Hepatic stellate cell (primary cell): ENCODE data around the gene SESTD1.
"Not testable (repeated sequence)": the region's sequence is repeated elsewhere in the genome, so short reads cannot be mapped to it uniquely, and the experiment has no call there.

Experiments
- DNase-seq: peaks from one replicate; pipeline ENCODE4 v3.0.0; 2011; ENCODE audit warnings: low spot score

Gene SESTD1

DNA sequence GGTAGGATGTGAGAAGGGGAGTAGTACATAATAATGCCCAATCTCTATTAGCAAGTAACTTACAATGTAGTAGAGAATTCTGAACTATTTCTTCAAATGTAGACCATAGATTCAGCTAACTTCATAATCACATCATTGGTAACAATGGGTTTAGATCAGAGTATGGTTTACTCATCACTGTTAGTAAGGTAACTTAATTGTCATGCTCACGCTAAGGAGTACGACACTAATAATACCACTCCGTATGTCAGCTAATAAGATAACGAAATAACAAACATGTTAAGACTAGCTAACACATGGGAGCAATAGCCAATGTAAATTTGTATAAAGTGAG lies 158.3 kb downstream of the SESTD1 start:
- DNase-seq, result no peak

DNA sequence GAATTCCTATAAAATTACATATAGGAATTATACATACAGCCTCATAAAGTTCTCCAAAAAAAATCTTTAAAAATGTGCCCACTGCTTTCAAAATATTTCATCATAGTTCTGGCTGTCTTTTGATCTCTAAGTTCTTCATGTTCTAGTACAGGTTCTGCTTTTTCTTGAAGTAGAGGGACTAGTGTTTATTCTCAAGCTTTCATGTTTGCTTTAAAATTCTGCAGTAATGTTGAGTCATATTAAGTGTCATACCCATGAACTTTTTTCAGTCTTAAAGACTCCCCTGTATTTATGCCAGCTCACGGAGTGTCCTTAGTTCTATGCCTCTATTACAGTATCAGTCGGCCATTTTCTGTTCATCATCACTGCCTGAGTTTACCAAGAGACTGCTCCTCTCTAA lies 159.9 kb downstream of the SESTD1 start:
- DNase-seq, result no peak

DNA sequence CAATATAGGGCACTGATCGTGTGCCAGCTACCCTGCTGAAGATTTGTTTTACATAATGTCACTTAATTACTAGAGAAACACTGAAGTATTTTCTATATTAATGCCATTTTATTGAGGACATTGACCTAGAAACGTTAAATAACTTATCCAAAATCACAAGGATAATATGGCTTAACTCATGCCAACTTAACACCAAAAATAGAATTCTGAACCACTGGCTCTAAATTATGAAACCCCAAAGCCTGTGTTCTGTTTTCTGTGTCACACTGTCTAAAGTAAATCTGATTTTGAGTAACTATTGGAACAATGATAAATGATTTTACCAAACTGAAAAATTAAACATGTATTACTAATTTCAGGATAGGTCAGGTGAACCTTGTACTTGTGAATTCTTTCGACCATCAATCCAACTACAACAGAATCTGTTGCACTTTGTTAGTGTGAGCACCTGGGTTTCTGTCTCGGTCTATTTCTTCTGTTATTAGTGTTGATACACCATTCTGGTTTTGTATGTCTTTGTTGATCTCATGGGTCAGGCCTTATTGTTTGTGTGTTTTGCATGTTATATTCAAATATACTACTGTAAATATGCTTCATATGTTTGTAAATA lies 166.4 kb downstream of the SESTD1 start:
- no peak for DNase-seq

DNA sequence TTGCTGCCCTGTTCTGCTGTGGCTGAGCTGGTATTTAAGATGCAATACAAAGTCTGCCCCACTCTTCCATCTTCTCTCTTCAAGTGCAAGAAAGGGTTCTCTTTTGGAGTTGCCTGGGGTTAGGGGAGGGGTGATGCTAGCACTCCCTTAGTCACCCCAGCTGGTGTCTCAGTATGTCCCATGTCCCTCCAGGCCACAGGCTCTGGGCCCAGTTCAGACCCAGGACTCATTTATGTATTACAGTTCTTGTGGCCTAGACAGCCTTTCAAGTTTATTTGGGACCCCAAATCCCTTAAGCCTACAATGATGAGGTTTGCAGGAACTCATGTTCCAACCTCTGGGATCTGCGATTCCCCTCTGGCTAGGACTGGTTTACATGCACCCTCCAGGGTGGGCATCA lies 167.5 kb downstream of the SESTD1 start:
- DNase-seq, result no peak

DNA sequence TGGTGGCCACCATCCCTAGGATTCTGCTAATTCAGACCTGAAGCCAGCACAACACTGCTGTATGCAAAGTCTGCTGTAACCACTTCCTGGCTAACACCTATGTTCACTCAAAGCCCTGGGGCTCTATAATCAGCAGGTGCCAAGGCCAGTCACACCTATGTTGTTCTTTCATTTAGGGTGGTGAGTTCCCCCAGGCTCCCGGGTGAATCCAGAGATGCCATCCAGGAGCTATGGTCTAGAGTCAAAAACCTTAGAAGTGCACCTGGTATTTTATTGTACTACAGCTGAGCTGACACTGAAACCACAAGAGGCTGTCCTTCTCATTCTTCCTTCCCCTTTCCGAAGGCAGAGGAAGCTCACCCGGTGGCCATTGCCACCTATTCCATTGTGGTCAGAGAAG lies 168.5 kb downstream of the SESTD1 start:
- no peak for DNase-seq

DNA sequence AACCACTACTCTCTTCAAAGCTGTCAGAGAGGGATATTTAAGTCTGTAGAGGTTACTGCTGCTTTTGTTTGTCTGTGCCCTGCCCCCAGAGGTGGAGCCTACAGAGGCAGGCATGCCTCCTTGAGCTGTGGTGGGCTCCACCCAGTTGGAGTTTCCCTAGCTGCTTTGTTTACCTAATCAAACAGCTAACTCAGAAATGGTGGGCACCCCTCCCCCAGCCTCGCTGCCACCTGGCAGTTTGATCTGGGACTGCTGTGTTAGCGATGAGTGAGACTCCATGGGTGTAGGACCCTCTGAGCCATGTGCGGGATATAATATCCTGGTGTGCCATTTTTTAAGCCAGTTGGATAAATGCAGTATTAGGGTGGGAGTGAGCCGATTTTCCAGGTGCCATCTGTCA lies 171.7 kb downstream of the SESTD1 start:
- not testable (repeated sequence) for DNase-seq

DNA sequence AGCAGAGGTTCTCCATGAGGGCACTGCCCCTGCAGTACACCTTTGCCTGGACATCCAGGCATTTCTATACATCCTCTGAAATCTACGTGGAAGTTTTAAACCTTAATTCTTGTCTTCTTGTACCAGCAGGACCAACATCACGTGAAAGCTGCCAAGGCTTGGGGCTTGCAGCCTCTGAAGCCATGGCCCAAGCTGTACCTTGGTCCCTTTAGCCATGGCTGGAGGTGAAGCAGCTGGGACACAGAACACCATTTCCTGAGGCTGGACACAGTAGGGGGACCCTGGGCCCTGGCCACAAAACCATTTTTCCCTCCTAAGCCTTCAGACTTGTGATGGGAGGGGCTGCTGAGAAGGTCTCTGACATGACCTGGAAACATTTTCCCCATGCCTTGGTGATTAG lies 181.9 kb downstream of the SESTD1 start:
- no peak for DNase-seq

- DNase-seq, result no peak
These were observed 182.7 kb downstream of the SESTD1 start for GRCh38 chr2:179081954-179082353.

DNA sequence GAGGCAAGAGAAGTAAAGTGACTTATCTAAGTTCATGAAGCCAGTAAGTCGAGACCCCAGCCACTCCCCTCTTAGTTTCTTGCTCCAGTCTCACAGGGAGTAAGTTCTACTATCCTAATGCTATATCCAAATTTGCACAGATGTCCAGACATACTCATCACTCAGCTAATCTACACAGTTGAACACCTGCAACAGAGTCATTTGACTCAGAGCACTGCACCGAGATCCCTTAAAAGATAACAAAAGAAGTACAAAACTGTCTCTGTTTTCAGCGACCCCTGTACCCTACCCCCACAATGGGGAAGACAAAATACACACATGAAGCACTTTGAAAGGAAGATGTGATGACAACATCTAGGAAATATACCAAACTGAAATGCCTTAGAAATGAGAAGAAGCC lies 192.1 kb downstream of the SESTD1 start:
- DNase-seq, result no peak

GRCh38 chr2:179071810-179072355 lies 192.7 kb downstream of the SESTD1 start:
- DNase-seq, result no peak

DNA sequence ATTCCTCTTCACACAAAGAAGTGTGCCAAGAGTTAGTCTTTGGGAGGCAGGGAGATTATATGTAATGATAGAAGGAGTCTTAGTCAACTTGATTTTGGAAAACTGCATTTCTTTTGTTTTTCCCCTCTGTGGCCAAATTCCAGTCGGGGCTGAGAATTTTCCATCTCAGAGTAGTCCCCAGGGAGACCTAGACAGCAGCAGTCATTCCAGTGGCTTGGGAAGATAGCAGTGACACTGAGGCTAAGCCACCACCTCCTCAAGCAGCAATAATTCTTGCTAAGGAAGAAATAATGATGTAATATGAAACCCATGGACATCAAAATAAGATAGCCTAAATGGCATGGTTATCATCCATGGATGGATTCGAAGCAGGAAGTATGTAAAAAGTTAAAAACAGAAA lies 193.7 kb downstream of the SESTD1 start:
- no peak for DNase-seq

DNA sequence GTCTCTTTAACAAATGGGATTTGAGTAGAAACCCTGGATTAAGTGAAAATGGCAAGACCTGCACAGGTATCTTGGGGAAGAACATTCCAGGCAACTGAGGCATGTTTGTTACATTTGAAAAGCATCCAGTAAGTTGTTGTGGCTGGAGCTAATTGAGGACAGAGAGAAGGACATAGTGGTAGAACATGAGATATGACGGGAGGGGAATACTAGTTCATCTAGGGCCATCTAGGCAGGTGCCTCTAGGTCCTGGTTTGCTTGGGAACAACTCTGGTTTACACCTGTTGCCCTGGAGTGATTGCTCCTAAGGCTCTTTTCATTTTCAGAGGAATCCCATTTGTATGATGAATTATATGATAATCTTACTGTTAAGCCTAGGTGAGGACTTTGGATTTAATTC lies 194.9 kb downstream of the SESTD1 start:
- DNase-seq, result no peak

DNA sequence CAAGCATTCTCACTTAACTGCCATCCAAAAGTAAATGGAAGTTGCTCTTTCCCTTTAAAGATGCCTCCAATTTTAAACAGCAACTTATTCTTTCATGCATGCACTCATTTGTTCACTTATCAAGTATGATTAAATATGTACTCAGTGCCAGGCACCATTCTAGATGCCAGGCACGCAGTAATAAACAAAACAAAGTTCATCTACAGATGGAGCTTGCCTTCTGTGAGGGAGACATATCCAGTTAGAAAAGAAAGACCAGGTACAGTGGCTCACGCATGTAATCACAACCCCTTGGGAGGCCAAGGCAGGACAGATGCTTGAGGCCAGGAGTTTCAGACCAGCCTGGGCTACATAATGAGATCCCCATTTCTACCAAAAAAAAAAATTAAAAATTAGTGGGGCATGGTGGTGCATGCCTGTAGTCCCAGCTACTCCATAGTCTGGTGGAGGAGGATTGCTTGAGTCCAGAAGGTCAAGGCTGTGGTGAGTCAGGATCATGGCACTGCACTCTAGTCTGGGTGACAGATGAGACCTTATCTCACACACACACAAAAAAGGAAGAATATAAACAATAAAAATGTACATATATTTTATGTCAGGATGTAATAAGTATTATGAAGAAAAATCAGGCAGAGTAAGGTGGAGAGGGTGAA lies 195.5 kb downstream of the SESTD1 start:
- no peak for DNase-seq

- no peak for DNase-seq
These were observed 205.5 kb downstream of the SESTD1 start for GRCh38 chr2:179059026-179059700.

GRCh38 chr2:179057737-179058136 lies 206.9 kb downstream of the SESTD1 start:
- DNase-seq, result no peak

- not testable (repeated sequence) for DNase-seq
These were observed 211.1 kb downstream of the SESTD1 start for GRCh38 chr2:179053568-179053967.
